HG03135 (cell line): ENCODE data around the gene TPRN.

Experiments
- ATAC-seq: cut with Tn5 transposase; IDR thresholded peaks from one replicate; pipeline ENCODE4 v1.9.1; 2021; ENCODE audit warnings: mild to moderate bottlenecking, moderate library complexity; ENCODE audit not compliant: unreplicated experiment

TPRN gene

GRCh38 chr9:137175345-137175961 is 25.1 kb downstream of the TPRN start:
- no peak for ATAC-seq

DNA sequence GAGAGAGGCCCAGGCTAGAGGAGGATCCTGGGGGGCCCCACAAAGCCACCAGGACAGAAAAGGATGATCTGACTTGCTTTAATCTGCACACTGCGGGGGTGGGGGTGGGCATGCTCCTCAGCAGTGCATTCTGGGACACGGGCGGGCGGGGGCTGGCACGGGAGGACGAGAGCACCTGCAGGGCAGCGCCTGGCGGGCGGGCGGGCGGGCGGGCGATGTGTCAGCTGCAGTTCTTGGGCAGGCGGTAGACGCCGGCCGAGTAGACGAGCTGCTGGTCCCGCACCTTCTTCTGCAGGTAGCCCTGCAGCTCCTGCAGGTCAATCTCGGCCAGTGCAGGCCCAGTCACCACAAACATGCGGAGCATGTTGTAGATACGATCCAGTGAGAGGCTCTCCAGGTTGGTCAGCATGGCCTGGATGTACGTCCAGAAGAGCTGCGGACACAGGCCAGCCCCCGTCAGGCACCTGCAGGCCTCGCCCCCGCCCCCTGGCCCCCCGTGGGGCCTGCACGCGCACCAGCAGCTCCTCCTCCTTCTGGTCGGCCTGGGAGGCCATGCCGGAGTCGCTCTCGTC is 25.7 kb downstream of the TPRN start:
- no peak for ATAC-seq

DNA sequence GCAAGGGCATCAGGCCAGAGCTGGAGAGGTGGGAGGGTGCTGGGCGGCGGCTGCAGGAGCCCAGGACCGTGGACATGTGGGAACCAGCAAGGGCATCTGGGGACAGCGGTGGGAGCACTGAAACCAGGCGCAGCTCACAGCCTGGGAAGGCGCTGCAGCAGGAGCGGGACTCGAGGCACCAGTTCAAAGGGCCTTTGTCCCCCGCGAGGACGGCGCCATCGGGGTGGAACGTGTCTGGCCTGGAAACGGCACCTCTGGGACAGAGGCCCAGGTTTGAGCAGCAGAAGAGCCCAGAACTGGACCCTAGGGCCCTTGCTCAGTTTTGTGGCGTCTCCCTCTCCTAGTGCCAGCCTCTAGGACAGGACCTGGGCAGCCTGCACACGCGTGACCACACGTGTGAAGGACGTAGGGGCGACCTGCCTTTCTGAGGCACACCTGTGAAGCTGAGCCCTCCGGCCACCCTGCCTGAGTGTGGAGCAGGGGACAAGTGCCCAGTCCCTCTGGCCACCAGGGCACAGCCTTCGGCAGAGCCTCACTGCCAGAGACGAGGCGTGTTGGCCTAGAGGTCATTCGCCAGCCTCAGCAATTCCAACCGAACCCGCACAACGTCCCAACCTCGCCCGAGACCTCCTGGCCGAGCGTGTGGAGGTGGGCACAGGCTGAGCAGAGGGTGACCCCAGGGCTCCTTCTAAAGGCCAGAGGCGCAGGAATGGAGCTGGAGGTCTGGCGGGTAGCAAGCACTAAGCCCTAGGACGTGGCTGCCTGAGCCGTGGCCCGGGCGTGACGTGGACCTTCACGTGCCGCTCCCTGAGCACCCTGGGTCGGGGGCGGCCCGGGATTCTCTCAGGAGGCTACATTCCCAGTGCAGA is 26.5 kb downstream of the TPRN start:
- ATAC-seq = no peak

DNA sequence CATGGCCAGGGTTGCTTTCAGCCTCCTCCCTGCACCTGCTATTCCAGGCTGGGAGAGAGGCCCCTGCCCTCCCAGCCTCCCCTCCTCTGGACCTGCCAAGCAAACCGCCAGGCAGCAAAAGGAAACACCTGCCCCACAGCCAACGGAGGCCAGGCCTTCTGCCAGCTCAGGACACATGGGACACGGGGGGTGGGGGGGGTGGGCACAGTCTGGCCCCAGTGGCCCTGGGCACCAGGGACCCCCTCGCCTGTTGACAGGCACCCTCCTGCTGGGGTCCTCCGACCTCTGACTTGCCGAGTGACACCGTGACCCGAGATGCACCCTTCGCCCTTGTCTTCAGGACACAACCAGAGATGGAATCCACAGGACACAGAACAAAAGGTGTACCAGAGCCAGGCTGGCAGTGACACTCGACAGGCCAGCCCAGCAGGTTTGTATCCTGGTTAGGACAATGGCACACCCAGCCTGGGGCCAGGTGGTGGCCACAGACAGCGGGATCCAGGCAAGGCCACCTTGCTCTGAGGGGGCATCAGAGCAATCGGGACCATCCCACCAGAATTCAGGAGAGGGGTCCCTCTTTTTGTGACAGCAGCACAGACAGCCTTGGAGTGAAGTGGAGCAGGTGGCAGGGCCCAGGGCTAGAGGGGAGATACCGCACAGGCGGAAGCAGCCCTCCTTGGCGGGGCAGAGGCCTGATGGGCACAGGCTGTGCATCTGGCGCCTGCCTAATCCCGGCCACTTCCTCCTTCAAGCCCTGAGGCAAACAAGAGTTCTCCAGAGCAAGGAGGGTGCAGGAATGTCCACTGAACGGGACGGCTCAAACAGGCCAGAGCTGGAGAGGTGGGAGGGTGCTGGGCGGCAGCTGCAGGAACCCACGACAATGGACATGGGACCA is 27.4 kb downstream of the TPRN start:
- ATAC-seq = no peak

DNA sequence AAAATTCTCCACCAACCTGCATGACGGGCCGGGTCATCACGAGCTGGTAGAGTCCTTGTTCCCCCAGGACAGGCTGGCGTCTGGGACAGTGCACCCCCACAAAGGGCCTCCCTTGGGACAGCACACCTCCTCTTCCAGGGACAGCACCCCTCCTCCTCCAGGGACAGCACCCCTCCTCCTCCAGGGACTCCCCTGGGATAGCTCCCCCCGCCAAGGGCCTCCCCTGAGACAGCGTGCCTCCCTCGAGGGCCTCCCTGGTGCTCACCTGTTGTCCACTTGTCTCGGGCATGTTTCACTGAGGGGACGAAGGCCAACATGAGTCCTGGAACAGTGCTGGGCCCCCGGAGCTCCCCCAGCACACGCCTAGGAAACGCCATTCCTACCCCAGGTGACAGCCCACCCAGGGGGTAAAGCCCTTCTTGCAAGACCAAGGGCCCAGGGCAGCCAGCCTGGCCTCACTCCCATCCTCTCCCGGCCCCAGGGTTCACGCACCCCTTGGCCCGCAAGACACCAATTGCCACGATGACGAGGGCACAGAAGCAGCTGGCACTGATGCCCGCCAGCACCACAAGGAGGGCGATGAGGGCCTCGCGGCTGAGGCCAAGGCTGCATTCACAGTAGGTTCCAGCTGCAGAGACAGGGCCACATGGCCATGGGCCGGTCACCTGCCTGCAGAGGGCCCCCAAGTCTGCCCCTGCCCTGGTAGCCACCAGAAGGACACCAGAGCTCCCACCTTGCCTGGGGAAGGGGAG is 29.2 kb downstream of the TPRN start:
- no peak for ATAC-seq

GRCh38 chr9:137170486-137171148 is 29.9 kb downstream of the TPRN start:
- ATAC-seq = no peak

DNA sequence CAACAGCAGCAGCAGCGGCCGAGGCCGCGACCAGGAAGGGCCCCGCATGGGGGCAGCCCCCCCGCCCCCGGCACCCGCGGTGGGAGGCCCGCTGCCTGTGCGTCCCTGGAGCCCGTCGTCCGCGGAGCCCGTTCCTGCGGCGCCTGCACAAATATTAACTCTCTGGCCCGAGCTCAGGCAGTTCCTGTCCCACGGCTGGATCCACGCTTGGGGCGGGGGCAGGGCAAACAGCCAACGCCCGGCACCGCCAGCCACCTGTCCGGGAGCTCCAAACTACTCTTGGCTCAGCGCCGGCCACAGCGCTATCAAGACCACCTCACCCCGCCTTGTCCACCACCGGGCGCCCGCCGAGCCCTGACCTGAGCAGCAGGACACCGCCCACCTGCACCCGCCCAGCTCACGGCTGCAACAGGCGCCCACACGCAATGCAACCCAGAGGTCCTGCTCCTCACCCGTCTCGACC is 30.6 kb downstream of the TPRN start, which contains the start of gene LRRC26:
TSS of gene LRRC26 (minus strand) at position 156 of the 463 bp plus-strand sequence. CDS start at position 48, 108 bp downstream.
- ATAC-seq = no peak

DNA sequence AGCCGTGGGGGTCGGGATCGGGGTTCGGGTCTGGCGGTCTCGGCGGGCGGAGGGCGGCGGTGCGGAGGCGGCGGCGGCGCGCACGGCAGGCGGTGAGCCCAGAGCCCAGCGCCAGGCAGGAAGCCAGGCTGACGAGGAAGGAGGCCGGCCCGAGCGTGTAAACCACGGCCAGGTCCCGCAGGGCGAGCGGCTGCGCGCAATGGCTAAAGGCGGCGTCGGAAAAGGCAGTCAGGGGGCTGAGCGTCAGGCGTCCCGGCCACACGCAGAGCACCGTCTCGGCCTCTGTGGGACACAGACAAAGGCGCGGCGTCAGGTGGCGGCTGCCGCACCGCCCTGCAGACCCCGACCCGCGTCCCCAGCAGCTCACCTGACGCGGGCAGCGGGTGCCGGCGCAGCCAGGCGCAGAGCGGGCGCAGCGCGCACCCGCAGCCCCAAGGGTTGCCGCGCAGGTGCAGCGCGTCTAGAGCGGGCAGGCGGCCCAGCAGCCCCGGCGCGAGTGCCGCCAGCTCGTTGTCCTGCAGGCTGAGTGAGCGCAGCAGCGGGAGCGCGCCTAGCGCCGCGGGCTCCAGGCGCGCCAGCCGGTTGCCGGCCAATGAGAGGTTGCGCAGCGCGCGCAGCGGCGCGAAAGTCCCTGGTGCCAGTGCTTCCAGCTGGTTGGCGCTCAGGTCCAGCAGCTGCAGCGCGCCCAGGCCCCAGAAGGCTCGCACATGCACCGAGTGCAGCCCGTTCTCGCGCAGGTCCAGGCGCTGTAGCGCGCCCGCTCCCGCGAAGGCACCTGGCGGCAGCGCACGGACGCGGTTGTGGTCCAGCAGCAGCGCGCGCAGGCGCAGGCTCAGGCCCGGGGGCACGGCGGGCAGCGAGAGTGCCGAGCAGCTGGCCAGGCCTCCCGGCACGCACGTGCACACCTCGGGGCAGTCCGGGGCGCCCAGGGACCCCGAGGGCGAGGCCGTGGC is 31.4 kb downstream of the TPRN start:
- ATAC-seq = no peak

- ATAC-seq = no peak
Observed at GRCh38 chr9:137168573-137168903, 32.0 kb downstream of the TPRN start.

DNA sequence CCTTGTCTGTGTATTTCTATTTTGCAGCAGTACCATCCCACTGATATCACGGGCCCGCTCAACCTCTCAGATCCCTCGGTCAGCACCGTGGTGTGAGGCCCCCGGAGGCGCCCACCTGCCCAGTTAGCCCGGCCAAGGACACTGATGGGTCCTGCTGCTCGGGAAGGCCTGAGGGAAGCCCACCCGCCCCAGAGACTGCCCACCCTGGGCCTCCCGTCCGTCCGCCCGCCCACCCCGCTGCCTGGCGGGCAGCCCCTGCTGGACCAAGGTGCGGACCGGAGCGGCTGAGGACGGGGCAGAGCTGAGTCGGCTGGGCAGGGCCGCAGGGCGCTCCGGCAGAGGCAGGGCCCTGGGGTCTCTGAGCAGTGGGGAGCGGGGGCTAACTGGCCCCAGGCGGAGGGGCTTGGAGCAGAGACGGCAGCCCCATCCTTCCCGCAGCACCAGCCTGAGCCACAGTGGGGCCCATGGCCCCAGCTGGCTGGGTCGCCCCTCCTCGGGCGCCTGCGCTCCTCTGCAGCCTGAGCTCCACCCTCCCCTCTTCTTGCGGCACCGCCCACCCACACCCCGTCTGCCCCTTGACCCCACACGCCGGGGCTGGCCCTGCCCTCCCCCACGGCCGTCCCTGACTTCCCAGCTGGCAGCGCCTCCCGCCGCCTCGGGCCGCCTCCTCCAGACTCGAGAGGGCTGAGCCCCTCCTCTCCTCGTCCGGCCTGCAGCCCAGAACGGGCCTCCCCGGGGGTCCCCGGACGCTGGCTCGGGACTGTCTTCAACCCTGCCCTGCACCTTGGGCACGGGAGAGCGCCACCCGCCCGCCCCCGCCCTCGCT is 32.6 kb downstream of the TPRN start:
- no peak for ATAC-seq

- ATAC-seq = no peak
Observed at GRCh38 chr9:137167277-137167746, 33.2 kb downstream of the TPRN start.

DNA sequence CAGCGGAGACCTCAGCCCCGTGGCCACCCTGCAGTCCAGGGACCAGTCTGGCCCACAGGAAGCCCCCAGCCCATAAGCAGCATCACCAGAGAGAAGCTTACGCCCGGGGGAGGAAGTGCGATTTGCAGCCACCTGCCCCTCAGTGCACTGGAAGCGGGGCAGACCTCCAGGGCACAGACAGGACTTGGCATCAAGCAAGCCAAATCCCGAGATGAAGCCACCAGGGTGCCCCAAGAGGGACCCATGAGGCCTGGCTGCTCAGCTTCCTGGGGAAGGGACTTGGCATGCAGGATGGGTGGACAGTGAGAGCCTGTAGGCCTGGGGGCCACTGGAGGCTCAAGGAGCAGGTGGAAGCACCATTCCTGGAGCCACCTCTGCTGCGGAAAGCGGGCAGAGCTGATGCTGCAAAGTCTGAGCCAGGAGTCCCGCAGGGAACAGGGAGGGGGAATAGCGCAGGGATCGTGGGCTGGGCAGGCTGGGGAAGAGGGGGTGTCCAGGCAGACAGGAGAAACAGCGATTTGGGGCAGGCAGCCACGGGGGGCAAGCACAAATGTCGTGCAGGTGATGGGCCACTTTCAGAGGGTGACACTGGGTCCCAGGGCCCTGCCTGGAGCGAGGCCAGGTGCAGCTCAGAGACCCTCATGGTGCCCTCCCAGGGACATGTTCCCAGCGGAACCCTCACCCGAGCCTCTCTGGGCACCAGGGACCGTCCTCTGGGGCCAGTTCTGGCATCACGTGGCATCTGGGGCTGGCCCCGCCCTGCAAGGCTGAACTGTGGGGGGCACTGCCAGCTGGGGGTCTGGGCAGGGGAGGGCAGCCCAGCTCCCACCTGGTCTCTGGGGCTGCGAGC is 33.9 kb downstream of the TPRN start:
- ATAC-seq = no peak

- no peak for ATAC-seq
Observed at GRCh38 chr9:137165250-137165836, 35.2 kb downstream of the TPRN start.

- no peak for ATAC-seq
Observed at GRCh38 chr9:137164370-137165249, 35.9 kb downstream of the TPRN start.

GRCh38 chr9:137163805-137164204 is 36.7 kb downstream of the TPRN start:
- ATAC-seq = no peak
